DMS53 treated with DMSO at 0.1 percent for 48 hours (cell line): Measurements from ENCODE around the gene KCNJ10.
"Not testable (repeated sequence)": the region's sequence is repeated elsewhere in the genome, so short reads cannot be mapped to it uniquely, and the experiment has no call there.

Experiments
- DNase-seq: peaks from one replicate; lab custom pipeline; 2025; ENCODE audit not compliant: unreplicated experiment; lab: John Stamatoyannopoulos, UW

KCNJ10 gene

GRCh38 chr1:160062230-160062532 lies 7.8 kb downstream of the KCNJ10 start:
- DNase-seq = no peak

DNA sequence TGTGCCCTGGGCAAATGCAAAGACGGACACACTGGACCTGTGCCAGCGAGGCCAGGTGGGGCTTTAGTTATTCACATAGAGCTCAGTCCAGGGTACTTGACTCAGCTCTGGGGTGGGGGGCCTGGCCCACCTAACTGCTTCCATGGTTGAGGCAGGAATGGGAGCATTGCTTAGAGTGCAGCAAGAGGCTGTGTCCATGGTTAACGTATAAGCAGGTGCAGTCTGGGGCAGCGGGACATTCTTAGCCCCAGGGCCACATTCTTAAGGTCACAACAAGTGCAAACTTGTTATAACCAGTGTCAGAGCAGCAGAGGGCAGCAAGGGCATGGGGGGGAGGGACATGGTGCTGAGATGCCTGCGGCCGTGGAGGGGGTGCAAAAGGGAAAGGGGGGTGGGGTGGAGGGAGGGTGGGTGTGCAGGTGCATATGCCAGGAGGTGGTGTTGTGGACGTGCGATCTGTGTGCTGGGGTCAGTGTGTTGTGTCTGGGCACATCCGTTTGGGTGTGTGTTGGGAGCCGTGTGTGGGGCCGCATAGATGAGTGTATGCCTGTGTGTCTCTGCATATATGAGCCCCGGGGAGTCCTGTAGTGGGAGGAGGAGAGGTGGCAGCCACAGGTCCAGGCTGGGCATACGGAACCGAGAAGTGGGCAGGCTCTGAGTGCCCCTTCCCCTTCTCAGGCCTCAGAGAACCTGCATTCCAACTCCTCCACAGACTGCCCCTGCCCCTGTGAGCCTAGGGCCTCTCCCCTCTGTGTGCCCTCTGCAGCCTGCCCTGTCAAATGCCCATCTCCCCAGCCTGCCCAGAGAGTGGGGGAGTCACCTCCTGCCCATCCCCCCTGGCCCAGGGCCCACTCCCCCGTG lies 8.4 kb downstream of the KCNJ10 start:
- DNase-seq = no peak

DNA sequence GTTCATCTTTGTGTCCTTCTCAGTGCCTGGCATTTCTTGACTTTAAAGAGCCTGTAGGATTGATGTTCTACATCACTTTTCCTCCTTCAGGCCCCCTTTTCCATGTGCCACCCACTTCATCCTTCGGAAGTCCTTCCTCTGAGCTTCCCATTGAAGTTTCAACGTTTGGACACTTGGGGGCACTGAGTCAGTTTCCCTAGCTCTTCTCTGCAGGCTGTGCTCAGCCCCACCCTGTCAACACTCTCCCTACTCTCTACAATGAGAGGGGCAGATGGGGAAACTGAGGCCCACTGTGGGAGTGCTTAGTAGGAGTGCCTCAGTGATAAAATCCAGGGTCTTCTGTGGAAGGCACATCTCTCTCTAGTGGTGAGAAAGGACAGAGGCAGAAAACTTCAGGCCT lies 11.9 kb downstream of the KCNJ10 start:
- DNase-seq = no peak

- DNase-seq = no peak
These were observed 13.3 kb downstream of the KCNJ10 start for GRCh38 chr1:160056648-160057169.

- no peak for DNase-seq
These were observed 16.2 kb downstream of the KCNJ10 start for GRCh38 chr1:160053548-160054365.

DNA sequence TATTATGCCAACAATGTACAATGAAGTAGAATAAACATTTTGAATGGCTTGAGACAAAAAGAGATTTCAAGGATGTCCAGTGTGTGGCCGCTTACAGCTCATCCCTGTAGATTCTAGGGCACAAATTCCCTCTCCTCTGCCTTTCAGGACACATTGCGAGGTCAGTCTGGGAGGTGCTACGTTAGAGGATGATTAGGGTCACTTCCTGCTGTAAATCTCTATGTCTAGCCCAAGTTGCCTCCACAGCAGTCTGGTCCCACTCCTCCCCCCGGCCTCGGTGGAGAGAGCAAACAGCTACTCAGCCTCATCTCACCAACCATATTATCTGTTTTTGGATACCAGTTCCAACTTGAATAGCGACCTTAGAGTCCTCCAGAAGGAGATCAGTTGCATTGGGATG lies 17.0 kb downstream of the KCNJ10 start:
- no peak for DNase-seq

DNA sequence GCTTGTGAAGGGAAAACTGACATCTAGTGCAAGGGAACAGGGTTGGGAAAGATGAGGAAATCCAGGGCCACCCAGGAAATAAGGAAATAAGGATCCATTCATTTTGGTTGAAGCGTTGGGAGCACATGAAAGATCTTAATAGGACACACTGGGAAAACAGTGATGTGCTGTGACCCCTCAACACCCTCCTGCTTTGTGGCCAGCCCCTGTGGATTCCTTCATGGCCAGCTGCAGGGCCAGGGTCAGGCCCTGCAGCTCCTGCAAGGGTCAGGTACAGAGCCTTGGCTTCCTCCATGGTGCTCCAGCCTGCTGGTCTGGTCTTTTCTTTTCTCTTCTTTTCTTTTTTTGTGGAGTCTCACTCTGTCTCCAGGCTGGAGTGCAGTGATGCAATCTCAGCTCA lies 19.3 kb downstream of the KCNJ10 start:
- DNase-seq = no peak

DNA sequence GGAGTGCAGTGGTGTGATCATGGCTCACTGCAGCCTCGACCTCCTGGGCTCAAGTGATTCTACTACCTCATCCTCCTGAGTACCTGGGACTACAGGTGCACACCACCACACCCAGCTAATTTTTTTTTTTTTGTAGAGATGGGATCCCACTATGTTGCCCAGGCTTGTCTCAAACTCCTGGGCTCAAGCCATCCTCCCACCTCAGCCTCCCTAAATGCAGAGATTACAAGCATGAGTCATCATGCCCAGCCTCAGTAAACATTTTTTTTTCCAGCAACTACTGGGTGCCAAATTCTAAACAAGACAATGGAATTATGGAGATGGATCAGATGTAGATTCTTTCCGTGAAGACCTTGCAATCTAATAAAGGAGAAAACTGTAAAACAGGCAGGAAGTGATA lies 19.8 kb downstream of the KCNJ10 start:
- not testable (repeated sequence) for DNase-seq

DNA sequence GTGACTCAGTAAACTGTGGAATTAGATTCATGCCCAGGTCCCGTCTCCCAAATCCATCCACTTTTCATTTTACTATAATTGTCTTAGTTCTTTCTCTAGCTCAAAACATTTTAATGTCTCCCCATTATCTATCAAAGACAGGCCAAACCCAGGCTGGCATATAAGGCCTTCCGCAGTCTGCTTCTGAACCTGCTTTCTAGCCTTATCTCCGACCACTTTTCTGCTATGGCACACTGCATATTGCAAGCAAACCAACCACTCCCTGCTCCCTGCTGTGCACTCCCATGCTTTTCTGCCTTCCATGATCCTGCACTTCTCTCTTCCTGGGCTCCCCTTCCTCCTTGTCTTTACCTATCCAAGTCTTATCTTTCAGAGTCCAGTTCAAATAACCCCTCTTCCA lies 20.9 kb downstream of the KCNJ10 start:
- no peak for DNase-seq

- DNase-seq = no peak
These were observed 21.6 kb downstream of the KCNJ10 start for GRCh38 chr1:160048335-160048734.

GRCh38 chr1:160047111-160047991 lies 22.6 kb downstream of the KCNJ10 start:
- no peak for DNase-seq

GRCh38 chr1:160046494-160047110 lies 23.4 kb downstream of the KCNJ10 start:
- peak; percentile 9 for DNase-seq

DNA sequence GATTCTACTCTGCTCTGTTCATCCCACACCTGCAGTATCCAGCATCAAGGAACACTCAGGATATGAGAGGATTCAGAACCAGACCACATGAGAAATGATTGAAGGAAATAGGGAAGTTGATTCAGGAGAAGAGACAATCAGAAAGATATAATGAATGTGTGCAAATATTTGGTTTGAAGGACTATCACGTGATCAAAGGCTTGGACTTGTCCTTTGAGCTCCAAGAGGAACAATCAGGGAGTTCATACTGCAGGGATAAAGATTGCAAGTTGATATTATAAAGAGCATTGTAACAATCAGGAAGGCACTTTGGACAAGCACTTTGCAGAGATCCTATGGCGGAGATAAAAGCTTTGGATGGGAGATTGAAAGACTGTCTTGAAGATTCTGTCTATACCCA lies 24.3 kb downstream of the KCNJ10 start:
- no peak for DNase-seq

DNA sequence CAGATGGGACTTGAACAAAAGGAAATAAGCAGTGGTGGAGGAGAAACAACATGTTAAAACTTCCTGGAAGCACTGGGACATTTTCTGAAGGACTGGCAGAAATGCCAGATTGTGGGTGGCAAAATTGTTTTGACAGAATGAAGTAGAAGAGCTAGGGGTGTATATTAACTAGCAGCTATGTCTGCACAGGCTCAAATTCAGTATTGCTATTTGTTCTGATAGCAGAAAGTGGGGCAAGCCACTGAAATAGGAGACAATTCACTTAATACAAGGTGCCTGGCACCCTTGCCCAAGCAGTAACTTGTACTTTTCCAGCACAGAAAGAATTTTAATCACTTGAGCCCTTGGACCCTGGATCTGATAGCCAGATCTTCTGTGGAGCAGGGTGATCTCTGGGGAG lies 26.4 kb downstream of the KCNJ10 start:
- no peak for DNase-seq

- no peak for DNase-seq
These were observed 29.5 kb downstream of the KCNJ10 start for GRCh38 chr1:160040476-160040875.

- DNase-seq = peak; percentile 54
These were observed 37.7 kb downstream of the KCNJ10 start for GRCh38 chr1:160032165-160032820.

- DNase-seq = peak; percentile 92
These were observed 38.4 kb downstream of the KCNJ10 start, which contains the start of gene PIGM for GRCh38 chr1:160031365-160032164. TSS of gene PIGM (minus strand) at chr1:160031990. CDS start at chr1:160031739, 251 bp downstream.

DNA sequence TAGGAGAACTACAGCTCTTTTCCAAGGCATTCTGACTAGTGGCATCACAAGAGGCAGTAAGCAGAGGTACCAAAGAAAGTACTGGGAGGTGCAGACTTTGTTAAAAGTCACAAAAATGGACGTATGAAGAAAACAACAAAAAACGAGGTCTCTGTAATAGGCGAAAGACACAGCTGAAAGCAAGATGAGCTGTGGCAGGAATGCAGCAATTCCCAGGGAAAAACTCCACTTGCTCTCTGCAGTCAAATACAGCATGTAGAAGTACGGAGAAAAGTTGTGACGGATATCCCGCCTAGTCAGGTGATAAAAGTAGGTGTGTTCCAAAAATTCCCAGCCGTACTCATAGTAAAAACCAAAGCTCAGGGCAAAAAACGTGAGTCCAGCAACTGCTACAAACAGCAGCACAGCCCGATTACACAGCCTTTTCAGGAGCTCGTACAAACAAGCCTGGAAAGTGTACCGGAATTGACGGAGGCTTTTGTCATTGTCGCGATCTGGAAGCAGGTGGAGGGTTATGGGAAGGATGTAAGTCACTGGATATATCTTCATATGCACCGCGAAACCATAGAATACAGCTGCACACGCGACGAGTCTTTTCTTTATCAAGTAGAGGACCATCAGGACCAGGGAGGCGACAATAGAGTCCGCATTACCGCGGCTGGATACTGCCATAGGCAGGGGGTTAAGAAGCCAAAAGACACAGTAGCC lies 39.1 kb downstream of the KCNJ10 start:
- DNase-seq = peak; percentile 24

GRCh38 chr1:160028426-160028825 lies 41.5 kb downstream of the KCNJ10 start:
- no peak for DNase-seq
